IPS-15b (cell line): ENCODE results near the gene OXSR1.
"Not testable (repeated sequence)": the region's sequence is repeated elsewhere in the genome, so short reads cannot be mapped to it uniquely, and the experiment has no call there.

ENCODE experiments used
- H3K27me3 ChIP-seq: one replicate; pipeline ENCODE4 v1.6.1; 2013; ENCODE audit warnings: low read length; ENCODE audit not compliant: control insufficient read depth, insufficient read depth
- H3K36me3 ChIP-seq: one replicate; pipeline ENCODE4 v1.6.1; 2013; ENCODE audit warnings: low read length; ENCODE audit not compliant: control insufficient read depth, insufficient read depth
- H3K4me1 ChIP-seq: one replicate; pipeline ENCODE4 v1.6.1; 2013; ENCODE audit warnings: mild to moderate bottlenecking, low read length; ENCODE audit not compliant: control insufficient read depth, insufficient read depth
- H3K4me3 ChIP-seq: one replicate; pipeline ENCODE4 v1.5.1; 2013; ENCODE audit warnings: low read depth, low read length
- H3K9ac ChIP-seq: one replicate; pipeline ENCODE4 v1.6.1; 2013; ENCODE audit warnings: low read depth, mild to moderate bottlenecking, low read length
- H3K9me3 ChIP-seq: one replicate; pipeline ENCODE4 v1.6.1; 2013; ENCODE audit warnings: mild to moderate bottlenecking, low read length; ENCODE audit not compliant: control insufficient read depth, insufficient read depth

Gene OXSR1

GRCh38 chr3:38165722-38166387 lies 518 bp downstream of the OXSR1 start:
- peak overlapping the region; percentile 58 for H3K9ac ChIP-seq
- no peaks in the 10 kb centered on the region for H3K27me3 ChIP-seq
- no peaks in the 10 kb centered on the region for H3K4me1 ChIP-seq
- H3K9me3 ChIP-seq, result no peaks in the 10 kb centered on the region
- H3K36me3 ChIP-seq, result no peaks in the 10 kb centered on the region
- peak overlapping the region; percentile 73 for H3K4me3 ChIP-seq

- H3K36me3 ChIP-seq, result no peaks in the 10 kb centered on the region
- H3K9me3 ChIP-seq, result no peaks in the 10 kb centered on the region
- no peaks in the 10 kb centered on the region for H3K27me3 ChIP-seq
- no peak overlapping the region for H3K4me3 ChIP-seq
- no peaks in the 10 kb centered on the region for H3K4me1 ChIP-seq
- no peak overlapping the region for H3K9ac ChIP-seq
Observed at GRCh38 chr3:38167591-38167990, 2.3 kb downstream of the OXSR1 start.

- Histone ChIP-seq H3K9ac (no peak overlapping the region), H3K4me3 (no peak overlapping the region), H3K27me3 (no peaks in the 10 kb centered on the region), H3K36me3 (no peaks in the 10 kb centered on the region), H3K9me3 (no peaks in the 10 kb centered on the region), H3K4me1 (no peaks in the 10 kb centered on the region)
Observed at GRCh38 chr3:38168151-38169026, 3.1 kb downstream of the OXSR1 start.

GRCh38 chr3:38169027-38169317 lies 3.6 kb downstream of the OXSR1 start:
- Histone ChIP-seq H3K4me1 (peaks cover 4% of the 10 kb centered on the region), H3K4me3 (no peak overlapping the region), H3K36me3 (no peaks in the 10 kb centered on the region), H3K9me3 (no peaks in the 10 kb centered on the region), H3K9ac (no peak overlapping the region), H3K27me3 (no peaks in the 10 kb centered on the region)

GRCh38 chr3:38170722-38171121 lies 5.4 kb downstream of the OXSR1 start:
- no peaks in the 10 kb centered on the region for H3K9me3 ChIP-seq
- peaks cover 4% of the 10 kb centered on the region for H3K4me1 ChIP-seq
- H3K4me3 ChIP-seq, result no peak overlapping the region
- H3K36me3 ChIP-seq, result no peaks in the 10 kb centered on the region
- H3K9ac ChIP-seq, result no peak overlapping the region
- H3K27me3 ChIP-seq, result no peaks in the 10 kb centered on the region

- no peak overlapping the region for H3K4me3 ChIP-seq
- no peak overlapping the region for H3K9ac ChIP-seq
- H3K36me3 ChIP-seq, result no peaks in the 10 kb centered on the region
- no peaks in the 10 kb centered on the region for H3K27me3 ChIP-seq
- no peaks in the 10 kb centered on the region for H3K9me3 ChIP-seq
- H3K4me1 ChIP-seq, result peaks cover 4% of the 10 kb centered on the region
Observed at GRCh38 chr3:38171622-38172021, 6.3 kb downstream of the OXSR1 start.

GRCh38 chr3:38173834-38174418 lies 8.6 kb downstream of the OXSR1 start:
- Histone ChIP-seq H3K27me3 (no peaks in the 10 kb centered on the region), H3K4me1 (peaks cover 8% of the 10 kb centered on the region), H3K36me3 (no peaks in the 10 kb centered on the region), H3K9me3 (no peaks in the 10 kb centered on the region), H3K4me3 (no peak overlapping the region), H3K9ac (no peak overlapping the region)

GRCh38 chr3:38177181-38177580 lies 11.8 kb downstream of the OXSR1 start:
- H3K4me3 ChIP-seq, result no peak overlapping the region
- peaks cover 8% of the 10 kb centered on the region for H3K4me1 ChIP-seq
- no peaks in the 10 kb centered on the region for H3K27me3 ChIP-seq
- H3K9ac ChIP-seq, result no peak overlapping the region
- H3K36me3 ChIP-seq, result no peaks in the 10 kb centered on the region
- no peaks in the 10 kb centered on the region for H3K9me3 ChIP-seq

- no peak overlapping the region for H3K9ac ChIP-seq
- H3K4me1 ChIP-seq, result no peaks in the 10 kb centered on the region
- H3K36me3 ChIP-seq, result no peaks in the 10 kb centered on the region
- no peak overlapping the region for H3K4me3 ChIP-seq
- no peaks in the 10 kb centered on the region for H3K9me3 ChIP-seq
- no peaks in the 10 kb centered on the region for H3K27me3 ChIP-seq
Observed at GRCh38 chr3:38186781-38187180, 21.4 kb downstream of the OXSR1 start.

- Histone ChIP-seq H3K4me1 (no peaks in the 10 kb centered on the region), H3K36me3 (no peaks in the 10 kb centered on the region), H3K9ac (no peak overlapping the region), H3K9me3 (no peaks in the 10 kb centered on the region), H3K4me3 (no peak overlapping the region), H3K27me3 (no peaks in the 10 kb centered on the region)
Observed at GRCh38 chr3:38190481-38190881, 25.1 kb downstream of the OXSR1 start.

GRCh38 chr3:38202931-38203330 lies 37.6 kb downstream of the OXSR1 start:
- H3K9ac ChIP-seq, H3K4me3 ChIP-seq, H3K9me3 ChIP-seq, H3K36me3 ChIP-seq, H3K4me1 ChIP-seq, H3K27me3 ChIP-seq: not testable (repeated sequence)

- Histone ChIP-seq H3K4me1 (no peaks in the 10 kb centered on the region), H3K4me3 (no peak overlapping the region), H3K27me3 (no peaks in the 10 kb centered on the region), H3K9me3 (no peaks in the 10 kb centered on the region), H3K9ac (no peak overlapping the region), H3K36me3 (peaks cover 8% of the 10 kb centered on the region)
Observed at GRCh38 chr3:38203690-38204089, 38.4 kb downstream of the OXSR1 start.
